NCI-H69 (cell line): ENCODE measurements around the gene WDR91.

ENCODE experiments used
- DNase-seq: peaks from one replicate; lab custom pipeline; 2025; lab: John Stamatoyannopoulos, UW

Gene WDR91

GRCh38 chr7:135160858-135161653 is 50.3 kb downstream of the WDR91 start:
- DNase-seq: no peak

DNA sequence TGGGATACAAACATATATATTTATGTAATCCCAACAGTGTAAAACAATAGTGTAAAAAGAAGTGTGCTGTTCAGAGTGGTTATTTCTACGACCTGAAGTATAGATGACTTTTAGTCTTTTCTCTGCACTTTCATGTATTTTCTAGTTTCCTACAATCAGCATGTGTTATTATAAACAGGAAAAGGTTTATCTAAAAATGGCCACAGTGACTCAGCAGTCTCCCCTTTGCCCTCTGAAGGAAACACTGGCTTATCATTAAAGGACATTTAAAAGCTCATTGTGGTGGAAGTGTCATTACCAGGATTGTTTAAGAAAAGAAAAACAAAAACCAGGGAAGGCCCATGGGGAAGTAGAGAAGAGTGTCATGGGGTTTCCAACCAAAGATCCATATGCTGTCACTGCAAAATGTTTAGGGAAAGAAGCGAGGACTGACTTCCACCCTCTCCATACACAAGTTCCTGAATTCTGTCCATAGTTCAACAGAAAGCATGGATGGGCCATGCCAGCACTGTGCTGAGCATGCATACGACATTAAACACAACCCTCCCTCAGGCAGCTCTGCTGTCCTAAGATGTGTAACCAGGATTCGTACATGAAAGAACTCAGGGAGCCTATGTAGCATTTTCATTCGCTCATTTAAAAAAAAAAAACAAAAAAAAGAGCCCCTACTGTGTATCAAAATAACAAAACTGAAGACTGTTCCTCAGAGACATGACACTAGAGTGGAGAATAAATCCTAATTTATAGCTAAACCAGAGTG is 51.0 kb downstream of the WDR91 start:
- no peak for DNase-seq

DNA sequence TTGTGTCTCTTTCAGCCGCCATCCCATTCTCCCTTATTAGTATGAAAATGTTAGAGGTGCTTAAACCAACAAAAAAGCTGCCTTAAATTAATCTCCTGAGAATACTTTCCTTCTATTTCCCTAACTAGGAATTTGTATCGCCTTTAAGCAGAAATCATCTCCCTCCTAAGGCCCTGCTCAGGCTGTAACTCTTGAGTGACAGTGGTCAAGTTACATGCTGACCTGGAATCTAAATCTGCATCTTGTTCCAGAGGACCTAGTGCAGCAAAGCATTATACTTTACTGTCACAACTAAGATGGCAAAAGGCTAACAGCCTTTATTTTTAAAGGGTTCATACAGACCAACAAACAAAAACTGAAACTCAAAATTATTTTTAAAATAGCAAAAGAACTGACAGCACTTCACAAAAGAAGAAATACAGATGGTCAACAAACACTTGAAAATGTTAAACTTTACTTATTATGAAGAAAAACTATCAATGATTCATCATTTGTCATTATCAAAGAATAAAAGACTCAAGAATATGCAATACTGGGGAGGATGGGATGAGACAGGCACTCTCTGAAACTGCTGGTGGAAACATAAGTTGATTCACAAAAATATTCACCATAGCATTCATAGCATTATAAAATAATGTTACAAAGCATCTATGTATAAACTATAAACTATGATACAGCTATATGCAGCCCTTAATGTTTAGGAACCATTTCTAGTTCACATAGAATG is 51.8 kb downstream of the WDR91 start:
- no peak for DNase-seq

GRCh38 chr7:135158874-135159273 is 52.5 kb downstream of the WDR91 start:
- DNase-seq: no peak

- DNase-seq: no peak
Measured at GRCh38 chr7:135158141-135158655, 53.1 kb downstream of the WDR91 start.

- no peak for DNase-seq
Measured at GRCh38 chr7:135156290-135156689, 55.0 kb downstream of the WDR91 start.

DNA sequence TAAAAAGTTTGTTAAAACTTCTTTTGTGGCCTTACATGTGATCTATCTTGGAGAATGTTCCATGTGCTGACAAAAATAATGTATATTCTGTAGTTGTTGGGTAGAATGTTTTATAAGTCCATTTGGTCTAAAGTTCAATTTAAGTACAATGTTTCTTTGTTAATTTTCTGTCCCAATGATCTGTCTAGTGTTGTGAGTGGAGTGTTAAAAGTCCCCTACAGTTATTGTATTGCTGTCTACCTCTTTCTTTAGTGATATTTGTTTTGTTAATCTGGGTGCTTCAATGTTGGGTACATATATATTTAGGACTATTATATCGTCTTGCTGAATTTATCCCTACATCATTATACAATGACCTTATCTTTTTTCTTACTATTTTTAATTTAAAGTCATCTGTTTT is 56.6 kb downstream of the WDR91 start:
- no peak for DNase-seq

GRCh38 chr7:135152442-135152841 is 58.9 kb downstream of the WDR91 start:
- no peak for DNase-seq

- no peak for DNase-seq
Measured at GRCh38 chr7:135151533-135151932, 59.8 kb downstream of the WDR91 start.

- no peak for DNase-seq
Measured at GRCh38 chr7:135151132-135151531, 60.2 kb downstream of the WDR91 start.

DNA sequence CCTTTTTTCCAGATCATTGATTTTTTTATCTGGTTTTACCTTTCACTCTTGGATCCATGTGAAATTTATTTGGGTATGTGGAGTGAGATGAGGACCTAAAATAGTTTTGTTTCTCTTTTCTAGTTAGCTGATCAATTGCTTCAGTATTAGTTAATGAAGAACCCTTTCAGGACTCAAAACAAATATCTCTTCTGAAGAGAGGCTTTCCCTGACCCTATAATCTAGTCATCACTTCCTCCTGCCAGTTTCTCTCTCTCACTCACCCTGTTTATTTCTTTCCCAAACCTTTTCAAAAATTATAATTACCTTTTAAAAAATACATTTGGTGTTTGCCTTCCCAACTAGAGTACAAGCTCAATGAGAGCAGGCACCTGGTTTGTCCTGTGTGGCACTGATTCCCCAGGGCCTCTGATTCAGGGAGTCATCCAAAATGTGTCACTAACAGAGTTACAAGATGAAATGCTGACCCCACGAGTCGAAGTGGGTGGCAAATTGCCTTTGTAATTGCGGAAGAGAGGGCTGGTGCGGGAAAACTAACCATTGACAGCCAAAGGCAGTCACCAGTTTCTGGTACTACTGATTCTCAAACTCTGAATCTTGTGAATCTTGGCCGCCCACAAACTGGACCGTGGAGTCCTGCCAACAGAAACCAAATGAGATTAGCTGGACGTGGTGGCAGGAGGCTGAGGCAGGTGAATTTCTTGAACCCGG is 61.1 kb downstream of the WDR91 start:
- DNase-seq: no peak

DNA sequence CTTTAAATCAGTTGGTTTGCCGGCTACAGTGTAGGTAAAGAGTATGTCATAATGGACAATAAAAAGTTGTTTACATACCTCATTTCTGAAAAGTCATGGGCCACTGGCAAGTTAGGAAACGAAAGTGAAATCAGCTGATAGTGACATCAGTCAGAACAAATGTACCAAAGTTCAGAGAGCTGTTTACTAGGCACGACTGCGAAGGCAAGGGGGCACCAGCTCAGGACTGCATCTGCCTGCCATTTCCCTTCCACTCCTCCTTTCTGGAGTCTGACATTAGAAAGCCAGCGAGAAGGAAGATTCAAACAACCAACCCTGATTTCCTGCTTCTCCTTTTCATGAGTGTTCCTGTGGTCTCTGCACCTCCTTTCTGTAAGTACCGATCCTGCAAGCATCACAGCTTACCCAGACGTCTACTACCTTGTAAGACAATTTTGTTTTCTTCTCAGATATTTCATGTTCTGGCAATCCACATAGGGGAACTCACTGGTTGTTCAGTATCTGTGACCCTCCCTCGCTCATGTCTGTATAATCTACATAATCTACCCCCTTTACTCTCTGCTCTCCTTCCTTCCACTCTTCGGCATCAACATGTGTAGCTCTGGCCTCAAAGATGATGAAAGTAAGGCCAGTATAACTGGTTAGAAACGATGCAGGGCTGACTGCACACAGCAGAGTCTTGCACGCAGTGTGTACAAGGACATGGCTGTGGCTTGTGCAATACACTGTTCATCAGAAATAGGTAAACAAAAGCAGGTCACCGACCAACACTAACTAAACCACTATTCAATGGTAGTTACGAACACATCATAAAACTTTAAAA is 63.2 kb downstream of the WDR91 start, which contains the start of gene TMEM140:
Gene TMEM140, plus strand, starts transcription at position 174 of the 823 bp plus-strand sequence. CDS start 16,370 bp downstream, outside the sequence.
- peak; percentile 36 for DNase-seq

GRCh38 chr7:135147341-135147898 is 63.9 kb downstream of the WDR91 start:
- DNase-seq: no peak

- no peak for DNase-seq
Measured at GRCh38 chr7:135143885-135144668, 67.2 kb downstream of the WDR91 start.
